Skin epidermis (tissue), 12 donors: ENCODE measurements around the gene TMIE.

Experiments used
- H3K27ac ChIP-seq, 21 experiments: fragments of 200-600 bp; sonication (generic) in 11 of 21; one replicate each; pipeline ENCODE4 v1.5.0; 2020; ENCODE audit warnings: mild to moderate bottlenecking in 3 of 21, inconsistent platforms in 2 of 21, moderate library complexity in 2 of 21
- H3K4me3 ChIP-seq, 7 experiments: fragments of 200-600 bp; sonication (generic) in 2 of 7; one replicate each; pipeline ENCODE4 v1.5.0; 2020; ENCODE audit warnings: inconsistent platforms in 2 of 7, mild to moderate bottlenecking in 2 of 7, moderate library complexity in 1 of 7

TMIE gene

GRCh38 chr3:46701181-46701939 lies at the start of gene TMIE:
Gene TMIE, plus strand, starts transcription at chr3:46701392. Its CDS starts 96 bp downstream, at chr3:46701488.
- H3K27ac ChIP-seq, result no peak within 1 kb of the TSS
- H3K4me3 ChIP-seq, result peak within 1 kb of the TSS in 2 of 7 experiments; percentile 21 to 30

GRCh38 chr3:46655271-46655670 lies 45.9 kb upstream of the TMIE start:
- Histone ChIP-seq H3K4me3 (no peak overlapping the region), H3K27ac (no peak overlapping the region)

- H3K4me3 ChIP-seq, result no peak overlapping the region
- no peak overlapping the region for H3K27ac ChIP-seq
These were observed 44.2 kb upstream of the TMIE start for GRCh38 chr3:46656778-46657556.

- no peak overlapping the region for H3K4me3 ChIP-seq
These were observed 41.9 kb upstream of the TMIE start for GRCh38 chr3:46659285-46659684.

GRCh38 chr3:46660003-46660402 lies 41.2 kb upstream of the TMIE start:
- Histone ChIP-seq H3K27ac (no peak overlapping the region), H3K4me3 (no peak overlapping the region)

More at GRCh38 chr3:46659285-46659684, 41.9 kb upstream of the TMIE start:
- no peak overlapping the region for H3K27ac ChIP-seq

GRCh38 chr3:46660543-46661523 lies 40.4 kb upstream of the TMIE start:
- H3K27ac ChIP-seq, result peak overlapping the region in 1 of 21 experiments; percentile 8
- H3K4me3 ChIP-seq, result no peak overlapping the region

GRCh38 chr3:46661776-46662766 lies 39.1 kb upstream of the TMIE start:
- no peak overlapping the region for H3K27ac ChIP-seq

GRCh38 chr3:46662771-46663551 lies 38.2 kb upstream of the TMIE start:
- Histone ChIP-seq H3K4me3 (no peak overlapping the region), H3K27ac (no peak overlapping the region)

More at GRCh38 chr3:46661776-46662766, 39.1 kb upstream of the TMIE start:
- no peak overlapping the region for H3K4me3 ChIP-seq

- Histone ChIP-seq H3K4me3 (no peak overlapping the region), H3K27ac (no peak overlapping the region)
These were observed 37.5 kb upstream of the TMIE start for GRCh38 chr3:46663591-46664135.

- H3K27ac ChIP-seq, result no peak overlapping the region
- no peak overlapping the region for H3K4me3 ChIP-seq
These were observed 36.8 kb upstream of the TMIE start for GRCh38 chr3:46664188-46664970.

GRCh38 chr3:46664971-46665762 lies 36.0 kb upstream of the TMIE start:
- Histone ChIP-seq H3K27ac (no peak overlapping the region), H3K4me3 (no peak overlapping the region)

GRCh38 chr3:46665763-46666452 lies 35.3 kb upstream of the TMIE start:
- no peak overlapping the region for H3K4me3 ChIP-seq
- no peak overlapping the region for H3K27ac ChIP-seq

- no peak overlapping the region for H3K4me3 ChIP-seq
- H3K27ac ChIP-seq, result no peak overlapping the region
These were observed 34.7 kb upstream of the TMIE start for GRCh38 chr3:46666453-46666845.

GRCh38 chr3:46667061-46667621 lies 34.1 kb upstream of the TMIE start:
- H3K27ac ChIP-seq, result no peak overlapping the region
- H3K4me3 ChIP-seq, result no peak overlapping the region

- Histone ChIP-seq H3K27ac (no peak overlapping the region), H3K4me3 (no peak overlapping the region)
These were observed 33.5 kb upstream of the TMIE start for GRCh38 chr3:46667657-46668056.
